ENCODE measurements around the gene FCHSD2.

GRCh38 chr11:73030130-73030529, 112.0 kb downstream of the FCHSD2 start:
- TF ChIP-seq EZH2phosphoT487 (IDR thresholded peaks at IDR 0.05; ENCODE audit: insufficient read depth, low read depth) = no peak
- no peak for TF ChIP-seq EZH2 (IDR thresholded peaks at IDR 0.05; ENCODE audit: insufficient read depth, poor library complexity, severe bottlenecking)

Measured in GM23248 (cell line).